Prostate gland (tissue), 2 donors: ENCODE measurements around the gene FAM20A. TPM values are rescaled to one million over a fixed set of nuclear protein-coding genes. Genes with fewer than 3 reads are reported as not detected.
"Not testable (repeated sequence)": the region's sequence is repeated elsewhere in the genome, so short reads cannot be mapped to it uniquely, and the experiment has no call there.

Experiments used
- DNase-seq: peaks from one replicate; pipeline ENCODE4 v3.0.0-alpha.2; 2019; ENCODE audit warnings: low spot score
- H3K27ac ChIP-seq, 2 donors: fragments of 200-600 bp; sonication (generic); 2 replicates each; pipeline ENCODE4 v1.5.1; 2017 to 2019
- H3K27me3 ChIP-seq: fragments of 200-600 bp; sonication (generic); replicated peaks from 2 replicates; pipeline ENCODE4 v1.5.1; 2019; ENCODE audit not compliant: insufficient read depth
- H3K36me3 ChIP-seq, 2 donors: fragments of 200-600 bp; sonication (generic); 1 replicate in 1 of 2; 2 replicates in 1 of 2; pipeline versions ENCODE4 v1.5.1 to v1.8.1; 2017 to 2019
- H3K4me1 ChIP-seq: fragments of 200-600 bp; sonication (generic); replicated peaks from 2 replicates; pipeline ENCODE4 v1.5.1; 2019
- H3K4me3 ChIP-seq, 2 donors: fragments of 200-600 bp; sonication (generic); 2 replicates each; pipeline ENCODE4 v1.5.1; 2017 to 2019
- H3K9me3 ChIP-seq: fragments of 200-600 bp; sonication (generic); 2 replicates; pipeline ENCODE4 v1.5.1; 2017
- CTCF ChIP-seq, 4 experiments: fragments of 200-600 bp in 2 of 4; fragments of 450-650 bp in 2 of 4; sonication (generic) in 2 of 4; IDR thresholded peaks; 1 replicate in 3 of 4; 2 replicates in 1 of 4; pipeline ENCODE4 v1.5.1; 2016 to 2019; ENCODE audit warnings: antibody characterized with exemption in 4 of 4, mild to moderate bottlenecking in 2 of 4, moderate library complexity in 2 of 4
- POLR2A ChIP-seq: fragments of 450-650 bp; IDR thresholded peaks from one replicate; pipeline ENCODE4 v1.6.1; 2016; ENCODE audit warnings: antibody characterized with exemption, mild to moderate bottlenecking
- POLR2AphosphoS5 ChIP-seq: sonication (generic); formaldehyde crosslinking; IDR thresholded peaks from one replicate; pipeline ENCODE4 v1.6.1; 2017; ENCODE audit warnings: antibody characterized with exemption
- WGBS: methylation state at CpG from one replicate; pipeline ENCODE4 v1.1.5; 2018; 5-methylcytosine and 5-hydroxymethylcytosine counted together
- intact Hi-C: fragments of 100-400 bp; cut with DNase I; formaldehyde crosslinking; loops from one replicate; pipeline ENCODE4 v1.14.2; 2022
- total RNA-seq, 2 donors: library from RNA; depleted of rRNA; stranded (reverse); fragments of >200 nt; gene quantifications; one replicate each; pipeline ENCODE4 v1.1.0, GENCODE V29; 2016

FAM20A gene
- total RNA-seq, 2 donors from 2014 or later: 0.14 to 47.7 TPM

- H3K9me3 ChIP-seq: no peaks in the 10 kb centered on the region
- no peaks in the 10 kb centered on the region for H3K27me3 ChIP-seq
- no peak overlapping the region for H3K27ac ChIP-seq
- intact Hi-C loops: no loop called here
- H3K4me3 ChIP-seq: no peak overlapping the region
- TF ChIP-seq POLR2AphosphoS5 (no peak), POLR2A (no peak), CTCF (IDR thresholded peaks at IDR 0.05) (no peak)
- no peak for DNase-seq
- H3K36me3 ChIP-seq: no peaks in the 10 kb centered on the region
- no peaks in the 10 kb centered on the region for H3K4me1 ChIP-seq
- WGBS: 91% methylated on average over 4 of the region's 4 CpGs
Observed at GRCh38 chr17:68495081-68495480, 106.1 kb downstream of the FAM20A start.

- H3K27ac ChIP-seq, DNase-seq, H3K27me3 ChIP-seq, H3K36me3 ChIP-seq, H3K4me1 ChIP-seq, H3K9me3 ChIP-seq, H3K4me3 ChIP-seq, intact Hi-C loops: not testable (repeated sequence)
- WGBS: 88% methylated on average over 8 of the region's 8 CpGs
Observed at GRCh38 chr17:68492394-68493054, 108.6 kb downstream of the FAM20A start.

GRCh38 chr17:68491381-68492231 lies 109.6 kb downstream of the FAM20A start:
- H3K36me3 ChIP-seq: no peaks in the 10 kb centered on the region
- H3K27ac ChIP-seq: no peak overlapping the region
- 40% methylated on average over 12 of the region's 12 CpGs for WGBS
- H3K27me3 ChIP-seq: no peaks in the 10 kb centered on the region
- intact Hi-C loops: no loop called here
- TF ChIP-seq CTCF (IDR thresholded peaks at IDR 0.05): no peak
- TF ChIP-seq POLR2AphosphoS5: peak; percentile 20
- DNase-seq: peak; percentile 24
- no peaks in the 10 kb centered on the region for H3K9me3 ChIP-seq
- H3K4me3 ChIP-seq: no peak overlapping the region
- H3K4me1 ChIP-seq: no peaks in the 10 kb centered on the region

GRCh38 chr17:68489919-68490318 lies 111.2 kb downstream of the FAM20A start:
- DNase-seq: no peak
- intact Hi-C loops: no loop called here
- Histone ChIP-seq H3K36me3 (no peaks in the 10 kb centered on the region), H3K9me3 (no peaks in the 10 kb centered on the region), H3K4me1 (no peaks in the 10 kb centered on the region), H3K27ac (no peak overlapping the region), H3K27me3 (no peaks in the 10 kb centered on the region), H3K4me3 (no peak overlapping the region)
- 65% methylated on average over 4 of the region's 4 CpGs for WGBS
- TF ChIP-seq CTCF (IDR thresholded peaks at IDR 0.05): no peak
- no peak for TF ChIP-seq POLR2A
- TF ChIP-seq POLR2AphosphoS5: no peak

Other genes starting within 250 kb of the FAM20A start
- 10 to 100 TPM; 24.2 to 37.7 TPM for gene WIPI1, start 143.9 kb downstream of the FAM20A start, total RNA-seq
- gene PRKAR1A, start 88.9 kb downstream of the FAM20A start, total RNA-seq: 100 to 1,000 TPM; 296 to 409 TPM